ACC112 (cell line): ENCODE measurements around the gene KCNIP4.

ENCODE experiments used
- H2AFZ ChIP-seq: fragments of 200-600 bp; sonication (generic); one replicate; pipeline ENCODE4 v1.6.0; 2017; ENCODE audit warnings: antibody characterized with exemption, low read length; ENCODE audit not compliant: unreplicated experiment
- H3K27ac ChIP-seq: fragments of 200-600 bp; sonication (generic); 2 replicates; pipeline ENCODE4 v1.5.1; 2014; ENCODE audit warnings: low read depth, mild to moderate bottlenecking, antibody characterized with exemption, low read length, moderate library complexity
- H3K27me3 ChIP-seq: fragments of 200-600 bp; sonication (generic); 2 replicates; pipeline ENCODE4 v1.6.1; 2014; ENCODE audit warnings: mild to moderate bottlenecking, antibody characterized with exemption, low read length, moderate library complexity, mixed read lengths; ENCODE audit not compliant: insufficient read depth
- H3K36me3 ChIP-seq: fragments of 200-600 bp; sonication (generic); 2 replicates; pipeline ENCODE4 v1.6.1; 2016; ENCODE audit warnings: mild to moderate bottlenecking, antibody characterized with exemption, low read length, moderate library complexity, mixed read lengths; ENCODE audit not compliant: insufficient read depth
- H3K4me1 ChIP-seq: fragments of 200-600 bp; sonication (generic); one replicate; pipeline ENCODE4 v1.6.1; 2016; ENCODE audit warnings: low read length, mixed read lengths; ENCODE audit not compliant: insufficient read depth, unreplicated experiment, control insufficient read depth
- H3K4me3 ChIP-seq: fragments of 200-600 bp; sonication (generic); 2 replicates; pipeline ENCODE4 v1.5.1; 2014; ENCODE audit warnings: mild to moderate bottlenecking, low read depth, low read length
- H3K79me2 ChIP-seq: fragments of 200-600 bp; sonication (generic); one replicate; pipeline ENCODE4 v1.6.0; 2016; ENCODE audit warnings: low read length; ENCODE audit not compliant: control insufficient read depth, unreplicated experiment, insufficient read depth

The KCNIP4 gene

GRCh38 chr4:21964762-21965319, 16.3 kb upstream of the KCNIP4 start:
- Histone ChIP-seq H3K4me3 (no peak overlapping the region), H3K79me2 (no peaks in the 10 kb centered on the region), H3K4me1 (no peaks in the 10 kb centered on the region), H3K27ac (no peak overlapping the region), H2AFZ (no peak overlapping the region), H3K27me3 (no peaks in the 10 kb centered on the region), H3K36me3 (no peaks in the 10 kb centered on the region)

DNA sequence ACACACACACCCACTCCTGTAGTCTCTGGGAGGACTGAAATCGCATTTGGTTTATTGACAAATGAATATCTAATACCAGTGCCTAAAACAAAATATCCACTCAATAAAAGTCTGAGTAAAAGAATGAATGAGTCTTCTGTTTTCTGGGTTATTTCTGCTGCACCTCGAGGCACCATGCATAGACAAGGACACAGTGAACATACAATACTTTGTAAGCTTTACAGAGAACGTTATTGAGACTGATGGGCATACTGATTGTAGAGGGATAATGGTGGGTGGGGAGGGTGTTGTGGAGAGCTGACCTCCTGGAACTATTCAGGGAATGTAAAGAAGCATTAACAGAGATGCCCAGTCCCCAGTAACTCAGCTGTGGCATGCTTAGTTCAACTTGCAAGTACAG, 14.1 kb upstream of the KCNIP4 start:
- Histone ChIP-seq H3K36me3 (no peaks in the 10 kb centered on the region), H2AFZ (no peak overlapping the region), H3K79me2 (no peaks in the 10 kb centered on the region), H3K4me1 (no peaks in the 10 kb centered on the region), H3K4me3 (no peak overlapping the region), H3K27me3 (no peaks in the 10 kb centered on the region), H3K27ac (no peak overlapping the region)

- H3K27ac ChIP-seq, result no peak overlapping the region
These were observed 12.2 kb upstream of the KCNIP4 start for GRCh38 chr4:21960793-21961192.

DNA sequence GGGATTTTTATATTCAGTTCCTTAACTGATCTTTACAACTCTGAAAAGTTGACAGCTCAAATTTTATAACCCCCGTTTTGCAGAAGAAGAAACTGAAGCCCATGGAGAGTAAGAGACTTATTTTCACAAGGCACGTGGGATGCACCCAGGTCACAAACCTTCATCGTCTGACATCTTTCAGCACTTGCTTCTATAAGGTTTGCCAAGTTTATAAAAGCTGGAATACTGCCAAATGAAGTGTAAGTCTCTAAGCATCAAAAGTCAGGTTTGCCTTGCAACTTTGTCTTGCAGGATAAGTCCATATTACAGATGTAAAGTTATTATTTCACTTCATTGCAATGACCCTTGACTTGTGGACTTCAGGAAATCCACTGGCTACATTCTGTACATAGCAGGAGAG, 6.3 kb upstream of the KCNIP4 start:
- Histone ChIP-seq H3K79me2 (no peaks in the 10 kb centered on the region), H3K4me3 (no peak overlapping the region), H3K27ac (no peak overlapping the region), H3K27me3 (no peaks in the 10 kb centered on the region), H3K36me3 (no peaks in the 10 kb centered on the region), H2AFZ (no peak overlapping the region), H3K4me1 (no peaks in the 10 kb centered on the region)

More at GRCh38 chr4:21960793-21961192, 12.2 kb upstream of the KCNIP4 start:
- Histone ChIP-seq H3K27me3 (no peaks in the 10 kb centered on the region), H3K4me3 (no peak overlapping the region), H3K4me1 (no peaks in the 10 kb centered on the region), H3K79me2 (no peaks in the 10 kb centered on the region), H2AFZ (no peak overlapping the region), H3K36me3 (no peaks in the 10 kb centered on the region)

- Histone ChIP-seq H3K27me3 (no peaks in the 10 kb centered on the region), H3K4me3 (no peak overlapping the region), H3K4me1 (no peaks in the 10 kb centered on the region), H2AFZ (no peak overlapping the region), H3K79me2 (no peaks in the 10 kb centered on the region), H3K36me3 (no peaks in the 10 kb centered on the region), H3K27ac (no peak overlapping the region)
These were observed 5.1 kb upstream of the KCNIP4 start for GRCh38 chr4:21953653-21954052.

GRCh38 chr4:21952549-21952948, 4.0 kb upstream of the KCNIP4 start:
- Histone ChIP-seq H2AFZ (peak overlapping the region; percentile 89), H3K79me2 (no peaks in the 10 kb centered on the region), H3K27me3 (peaks cover 6% of the 10 kb centered on the region), H3K27ac (no peak overlapping the region), H3K36me3 (no peaks in the 10 kb centered on the region), H3K4me3 (0 out of 2 replicates have a peak overlapping the region, but pooled peaks have one; percentile 36), H3K4me1 (peaks cover 5% of the 10 kb centered on the region)

GRCh38 chr4:21949073-21949457, 493 bp upstream of the KCNIP4 start:
- H3K27me3 ChIP-seq, result peaks cover 14% of the 10 kb centered on the region
- no peaks in the 10 kb centered on the region for H3K79me2 ChIP-seq
- no peaks in the 10 kb centered on the region for H3K36me3 ChIP-seq
- peak overlapping the region; percentile 84 for H2AFZ ChIP-seq
- H3K4me3 ChIP-seq, result peak overlapping the region; percentile 81
- no peak overlapping the region for H3K27ac ChIP-seq
- peaks cover 5% of the 10 kb centered on the region for H3K4me1 ChIP-seq

DNA sequence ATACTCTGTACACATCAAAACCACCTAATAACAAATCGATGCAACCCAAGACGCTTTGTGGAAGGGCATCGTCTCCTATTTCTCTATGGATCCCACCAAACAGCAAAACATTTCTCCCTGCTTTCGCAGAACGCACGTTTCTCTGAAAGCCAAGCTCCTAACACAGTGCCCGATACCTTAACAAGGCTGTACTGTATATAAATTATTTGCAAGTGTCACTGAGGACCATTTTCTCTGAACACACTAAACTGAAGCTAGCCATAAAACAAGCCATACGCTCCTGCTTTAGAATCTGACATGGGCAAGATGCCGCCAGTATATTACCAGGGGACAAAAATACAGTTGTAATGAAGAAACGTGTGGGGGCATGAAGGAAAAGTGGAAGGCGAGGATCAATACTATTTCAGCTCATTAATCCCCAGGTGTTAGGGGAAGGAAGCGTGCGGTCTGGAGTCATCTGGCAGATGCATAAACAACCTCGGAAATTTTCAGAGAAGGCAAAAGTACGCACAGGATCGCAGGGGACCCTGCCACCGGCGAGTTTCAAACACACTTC, 703 bp downstream of the KCNIP4 start:
- peak overlapping the region; percentile 55 for H2AFZ ChIP-seq
- no peaks in the 10 kb centered on the region for H3K36me3 ChIP-seq
- peak overlapping the region; percentile 89 for H3K4me3 ChIP-seq
- peaks cover 5% of the 10 kb centered on the region for H3K4me1 ChIP-seq
- H3K79me2 ChIP-seq, result no peaks in the 10 kb centered on the region
- H3K27ac ChIP-seq, result no peak overlapping the region
- H3K27me3 ChIP-seq, result peaks cover 14% of the 10 kb centered on the region

DNA sequence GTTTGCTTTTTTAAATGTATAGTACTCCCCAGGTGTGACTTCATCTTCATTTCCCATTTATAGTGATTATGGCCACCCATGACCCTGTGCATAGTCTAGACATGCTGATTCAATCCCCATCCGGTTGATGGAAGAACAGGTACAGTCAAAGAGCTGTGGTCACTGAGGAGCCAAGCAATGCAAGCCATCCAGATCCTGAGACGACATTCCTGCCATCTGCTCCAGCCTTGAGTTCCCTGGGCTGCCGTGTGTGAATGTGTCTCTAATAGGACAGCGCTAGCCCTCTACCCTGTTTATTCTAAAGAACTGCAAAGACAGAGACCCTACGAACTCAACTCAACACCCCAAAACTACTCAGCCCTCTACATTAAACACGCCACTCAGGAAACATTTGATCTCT, 1.7 kb downstream of the KCNIP4 start:
- no peak overlapping the region for H3K4me3 ChIP-seq
- peaks cover 5% of the 10 kb centered on the region for H3K4me1 ChIP-seq
- no peaks in the 10 kb centered on the region for H3K79me2 ChIP-seq
- H3K36me3 ChIP-seq, result no peaks in the 10 kb centered on the region
- peaks cover 14% of the 10 kb centered on the region for H3K27me3 ChIP-seq
- no peak overlapping the region for H3K27ac ChIP-seq
- no peak overlapping the region for H2AFZ ChIP-seq

DNA sequence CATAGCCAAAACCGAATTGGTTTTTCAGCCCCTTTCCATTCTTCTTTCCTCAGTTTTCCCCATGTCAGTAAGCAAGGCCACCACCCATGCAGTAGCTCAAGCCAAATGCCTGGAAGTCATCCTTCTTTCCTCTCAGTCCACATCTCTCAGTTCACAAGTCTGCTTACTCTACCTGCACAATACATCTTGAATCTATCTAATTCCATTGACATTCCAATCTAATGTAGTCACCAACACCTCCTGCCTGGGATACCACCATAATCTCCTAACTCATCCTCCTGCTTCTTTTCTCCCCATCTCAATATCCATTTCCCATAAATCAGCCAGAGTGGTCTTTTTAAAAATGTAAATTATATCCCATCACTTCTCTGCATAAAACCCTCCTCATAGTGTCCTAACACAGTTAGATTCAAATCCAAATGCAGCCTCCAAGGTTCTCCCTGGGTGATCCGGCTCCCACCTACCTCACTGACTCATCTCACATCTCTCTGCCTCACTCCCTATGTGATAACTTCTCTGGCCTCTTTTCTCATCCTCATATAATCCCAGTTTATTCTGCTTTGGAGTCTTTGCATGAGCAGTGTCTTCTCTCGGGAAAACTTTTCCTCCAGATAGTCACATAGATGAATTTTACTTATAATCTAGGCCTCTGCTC, 26.9 kb downstream of the KCNIP4 start:
- no peak overlapping the region for H2AFZ ChIP-seq
- H3K27me3 ChIP-seq, result no peaks in the 10 kb centered on the region
- H3K36me3 ChIP-seq, result no peaks in the 10 kb centered on the region
- no peaks in the 10 kb centered on the region for H3K4me1 ChIP-seq
- no peaks in the 10 kb centered on the region for H3K79me2 ChIP-seq
- no peak overlapping the region for H3K27ac ChIP-seq
- no peak overlapping the region for H3K4me3 ChIP-seq

GRCh38 chr4:21915761-21916160, 32.8 kb downstream of the KCNIP4 start:
- Histone ChIP-seq H3K36me3 (no peaks in the 10 kb centered on the region), H3K27ac (no peak overlapping the region), H3K4me1 (no peaks in the 10 kb centered on the region), H3K79me2 (no peaks in the 10 kb centered on the region), H2AFZ (no peak overlapping the region), H3K27me3 (no peaks in the 10 kb centered on the region), H3K4me3 (no peak overlapping the region)
